HEK293 (cell line): Measurements from ENCODE around the gene RRP15.

Experiments
- CTCF ChIP-seq: fragments of 450-650 bp; formaldehyde crosslinking; IDR thresholded peaks from 2 replicates; pipeline ENCODE4 v1.5.1; 2016; ENCODE audit warnings: missing biosample characterization, missing genetic modification characterization
- HOXA7 ChIP-seq: sonication (generic); formaldehyde crosslinking; IDR thresholded peaks from 2 replicates; pipeline ENCODE4 v1.8.1; 2022; ENCODE audit warnings: missing genetic modification reagents, borderline replicate concordance
- IKZF3 ChIP-seq: fragments of 450-650 bp; IDR thresholded peaks from 2 replicates; pipeline ENCODE4 v1.5.0; 2018; ENCODE audit warnings: missing biosample characterization, mild to moderate bottlenecking, missing genetic modification characterization, moderate library complexity
- KLF16 ChIP-seq: fragments of 450-650 bp; formaldehyde crosslinking; IDR thresholded peaks from 2 replicates; pipeline ENCODE4 v1.5.1; 2017; ENCODE audit warnings: missing biosample characterization, missing genetic modification characterization
- MZF1 ChIP-seq: fragments of 450-650 bp; formaldehyde crosslinking; IDR thresholded peaks from 2 replicates; pipeline ENCODE4 v1.5.1; 2017; ENCODE audit warnings: missing biosample characterization, missing genetic modification characterization, borderline replicate concordance
- PRDM10 ChIP-seq: fragments of 450-650 bp; formaldehyde crosslinking; IDR thresholded peaks from 2 replicates; pipeline ENCODE4 v1.5.1; 2016; ENCODE audit warnings: missing biosample characterization, missing genetic modification characterization
- TSHZ1 ChIP-seq: fragments of 450-650 bp; formaldehyde crosslinking; IDR thresholded peaks from 2 replicates; pipeline ENCODE4 v1.5.1; 2016; ENCODE audit warnings: missing biosample characterization, missing genetic modification characterization, borderline replicate concordance
- ZNF157 ChIP-seq: fragments of 450-650 bp; formaldehyde crosslinking; IDR thresholded peaks from 2 replicates; pipeline ENCODE4 v1.5.1; 2016; ENCODE audit warnings: missing biosample characterization, missing genetic modification characterization
- ZNF18 ChIP-seq: fragments of 450-650 bp; formaldehyde crosslinking; IDR thresholded peaks from 2 replicates; pipeline ENCODE4 v1.5.1; 2016; ENCODE audit warnings: missing biosample characterization, missing genetic modification characterization
- ZNF24 ChIP-seq: fragments of 450-650 bp; formaldehyde crosslinking; IDR thresholded peaks from 2 replicates; pipeline ENCODE4 v1.5.1; 2016; ENCODE audit warnings: missing biosample characterization, missing genetic modification characterization
- ZNF274 ChIP-seq, 2 experiments: fragments of 200-500 bp in 1 of 2; fragments of 450-650 bp in 1 of 2; sonication (Bioruptor generic) in 1 of 2; formaldehyde crosslinking in 1 of 2; IDR thresholded peaks; 2 replicates each; pipeline versions ENCODE4 v1.5.1 to v1.6.1; 2014 to 2016; ENCODE audit warnings: borderline replicate concordance in 1 of 2, inconsistent platforms in 1 of 2, low read length in 1 of 2, missing biosample characterization in 1 of 2, missing genetic modification characterization in 1 of 2
- ZNF416 ChIP-seq: fragments of 450-650 bp; formaldehyde crosslinking; IDR thresholded peaks from 2 replicates; pipeline ENCODE4 v1.5.1; 2016; ENCODE audit warnings: missing biosample characterization, missing genetic modification characterization
- ZNF585B ChIP-seq: fragments of 450-650 bp; formaldehyde crosslinking; IDR thresholded peaks from 2 replicates; pipeline ENCODE4 v1.5.1; 2016; ENCODE audit warnings: missing biosample characterization, missing genetic modification characterization
- ZNF670 ChIP-seq: fragments of 450-650 bp; formaldehyde crosslinking; IDR thresholded peaks from 2 replicates; pipeline ENCODE4 v1.5.1; 2016; ENCODE audit warnings: missing biosample characterization, missing genetic modification characterization, low read depth

GRCh38 chr1:218350035-218350525 is 65.0 kb downstream of the RRP15 start:
- no peak for TF ChIP-seq HOXA7
- TF ChIP-seq ZNF416 (tag by site-specific recombination) = no peak
- TF ChIP-seq KLF16 (tag by site-specific recombination) = no peak
- no peak for TF ChIP-seq CTCF (tag by site-specific recombination)
- TF ChIP-seq ZNF585B (tag by site-specific recombination) = no peak
- no peak for TF ChIP-seq ZNF157
- no peak for TF ChIP-seq ZNF18 (tag by site-specific recombination)
- TF ChIP-seq MZF1 (tag by site-specific recombination) = no peak
- TF ChIP-seq TSHZ1 = no peak
- no peak for TF ChIP-seq IKZF3 (tag by site-specific recombination)
- no peak for TF ChIP-seq PRDM10 (tag by site-specific recombination)
- TF ChIP-seq ZNF274 (IDR thresholded peaks at IDR 0.05; ENCODE audit: low read length) = no peak
- TF ChIP-seq ZNF274 (tag by site-specific recombination; IDR thresholded peaks at IDR 0.05; ENCODE audit: borderline replicate concordance) = no peak
- no peak for TF ChIP-seq ZNF24 (tag by site-specific recombination)
- no peak for TF ChIP-seq ZNF670 (tag by site-specific recombination)
